GM10847 (cell line): ENCODE measurements around the gene TALDO1.
A peak's percentile ranks its signal among the peaks of the same experiment; 100 is the strongest.

Experiments
- POLR2A ChIP-seq: IDR thresholded peaks from 2 replicates; pipeline ENCODE4 v1.6.1; 2011; ENCODE audit not compliant: insufficient read length; ENCODE audit errors: extremely low read depth

The TALDO1 gene

DNA sequence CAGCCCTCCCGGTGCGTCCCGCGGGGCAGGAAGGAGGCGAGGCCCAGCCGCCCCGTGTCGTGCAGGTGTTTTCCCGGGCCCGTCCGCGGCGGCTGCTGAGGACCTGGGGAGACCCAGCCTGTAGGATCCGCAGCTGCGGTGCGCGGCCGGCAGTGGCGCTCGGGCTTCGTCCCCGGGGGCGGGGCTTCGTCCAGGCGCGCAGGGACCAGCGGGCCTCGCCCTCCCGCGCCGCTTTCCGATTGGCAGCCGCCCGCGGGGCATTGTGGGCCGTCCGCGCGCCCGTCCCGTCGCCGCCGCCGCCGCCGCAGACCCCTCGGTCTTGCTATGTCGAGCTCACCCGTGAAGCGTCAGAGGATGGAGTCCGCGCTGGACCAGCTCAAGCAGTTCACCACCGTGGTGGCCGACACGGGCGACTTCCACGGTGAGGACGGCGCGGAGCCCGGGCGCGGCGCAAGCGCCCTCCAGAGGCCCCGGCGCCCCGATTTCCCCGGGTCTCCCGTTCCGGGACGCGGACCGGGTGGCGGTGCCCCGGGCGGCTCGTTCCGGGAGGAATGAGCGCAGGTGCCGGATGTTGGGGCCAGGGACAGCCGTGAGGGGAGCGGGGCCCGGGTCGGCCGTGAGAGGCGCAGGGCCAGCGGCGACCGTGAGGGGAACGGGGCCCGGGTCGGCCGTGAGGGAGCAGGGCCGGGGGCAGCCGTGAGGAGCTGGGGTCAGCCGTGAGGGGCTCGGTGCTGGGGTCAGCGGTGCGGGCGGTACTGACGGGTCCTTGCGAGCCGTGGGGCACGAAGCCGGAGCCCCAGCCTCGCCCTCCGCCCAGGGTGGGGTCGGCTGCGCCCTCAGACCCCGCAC, at the start of gene TALDO1:
Gene TALDO1, plus strand, starts transcription at position 307 of the 849 bp plus-strand sequence. Its CDS starts 18 bp downstream, at position 325.
- TF ChIP-seq POLR2A, result peak; percentile 63

GRCh38 chr11:697811-698311, 49.4 kb upstream of the TALDO1 start:
- no peak for TF ChIP-seq POLR2A

DNA sequence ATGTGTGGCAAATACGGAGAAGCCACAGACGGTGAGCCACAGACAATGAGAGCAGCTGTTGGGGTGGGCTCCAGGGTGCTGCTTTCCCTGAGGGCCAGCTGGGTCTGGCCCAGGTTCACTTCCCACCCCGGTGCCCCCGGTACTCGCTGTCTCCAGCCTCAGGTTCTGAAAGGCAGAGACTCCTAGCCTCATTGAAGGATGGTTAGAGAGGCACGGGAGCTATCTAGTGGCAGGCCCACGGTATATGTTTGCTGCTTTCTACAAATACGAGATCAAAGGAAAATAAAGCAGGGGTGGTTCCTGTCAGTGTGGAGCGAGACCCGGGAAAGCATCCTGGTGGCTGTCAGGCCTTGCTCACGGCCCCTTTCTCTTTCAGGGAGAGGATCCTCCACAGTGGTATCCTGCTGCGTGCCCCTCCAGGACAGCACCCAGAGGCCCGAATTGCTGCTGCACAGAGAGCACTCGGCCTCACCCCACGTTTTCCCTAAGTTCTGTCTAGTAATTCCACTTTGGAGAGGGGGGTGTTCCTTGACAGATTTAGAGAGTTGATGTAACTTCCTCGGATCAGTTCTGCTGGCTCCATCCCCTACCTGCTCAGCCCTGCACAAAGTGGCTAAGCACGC, 48.7 kb upstream of the TALDO1 start:
- TF ChIP-seq POLR2A, result no peak

GRCh38 chr11:699116-699508, 48.2 kb upstream of the TALDO1 start:
- no peak for TF ChIP-seq POLR2A

- no peak for TF ChIP-seq POLR2A
Observed at GRCh38 chr11:699753-700152, 47.5 kb upstream of the TALDO1 start.

- TF ChIP-seq POLR2A, result no peak
Observed at GRCh38 chr11:701741-702461, 45.4 kb upstream of the TALDO1 start.

- no peak for TF ChIP-seq POLR2A
Observed at GRCh38 chr11:702462-703461, 44.5 kb upstream of the TALDO1 start.

DNA sequence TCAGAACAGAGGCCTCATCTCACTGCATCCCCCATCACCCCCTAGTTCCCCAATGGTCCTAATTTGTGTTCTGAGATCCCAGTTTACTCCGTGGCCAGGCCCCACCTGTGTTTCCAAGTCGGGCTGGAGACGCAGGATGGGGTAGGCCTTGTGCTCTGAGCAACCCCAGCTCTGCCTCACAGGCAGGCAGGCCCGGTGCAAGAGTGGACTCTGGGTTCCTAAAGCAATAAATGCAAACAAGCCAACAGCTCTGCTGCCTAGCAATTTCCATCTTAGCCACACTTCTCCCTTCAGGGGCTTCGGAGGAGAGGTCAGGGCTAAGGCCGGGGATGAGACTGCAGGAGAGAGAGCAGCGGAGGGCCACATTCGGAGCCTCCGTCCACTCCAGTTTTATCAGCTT, 43.8 kb upstream of the TALDO1 start:
- TF ChIP-seq POLR2A, result no peak

- TF ChIP-seq POLR2A, result no peak
Observed at GRCh38 chr11:704228-704674, 43.0 kb upstream of the TALDO1 start.

GRCh38 chr11:704781-705645, 42.3 kb upstream of the TALDO1 start:
- TF ChIP-seq POLR2A, result no peak

DNA sequence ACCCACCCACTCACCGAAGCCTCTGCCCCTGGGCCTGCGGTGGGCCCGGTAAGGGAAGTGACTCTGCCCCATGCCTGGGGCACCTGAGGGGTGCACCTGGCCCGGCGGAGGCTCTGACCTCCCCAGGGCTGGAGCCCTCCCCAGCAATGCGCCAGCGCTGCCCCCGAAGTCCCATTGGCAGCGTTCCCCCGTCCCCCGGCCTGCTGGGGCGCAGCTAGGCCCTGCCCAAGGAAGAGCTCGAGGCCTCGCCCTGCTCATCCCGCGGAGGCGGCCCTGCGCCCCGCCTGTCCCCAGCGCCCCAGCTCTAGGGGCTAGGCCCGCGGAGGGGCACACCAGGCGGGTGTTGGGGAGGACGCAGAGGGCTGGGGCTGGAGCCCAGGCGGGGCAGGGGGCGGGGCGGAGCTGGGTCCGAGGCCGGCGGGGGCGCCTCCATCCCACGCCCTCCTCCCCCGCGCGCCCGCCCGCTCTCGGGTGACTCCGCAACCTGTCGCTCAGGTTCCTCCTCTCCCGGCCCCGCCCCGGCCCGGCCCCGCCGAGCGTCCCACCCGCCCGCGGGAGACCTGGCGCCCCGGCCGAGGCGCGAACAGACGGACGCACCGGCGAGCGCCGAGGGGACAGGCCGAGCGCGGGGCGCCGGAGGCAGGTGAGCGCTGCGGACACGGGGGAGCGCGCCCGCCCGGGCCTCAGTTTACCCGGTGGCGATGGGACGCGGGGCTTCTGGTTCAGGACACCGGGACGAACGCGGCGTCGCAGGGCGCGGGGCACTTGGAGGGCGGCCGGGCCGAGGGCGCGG, 41.4 kb upstream of the TALDO1 start, which contains the start of gene EPS8L2:
Gene EPS8L2, plus strand, starts transcription at position 586 of the 793 bp plus-strand sequence. CDS start 3,177 bp downstream, outside the sequence.
- TF ChIP-seq POLR2A, result no peak

GRCh38 chr11:706439-706956, 40.8 kb upstream of the TALDO1 start:
- no peak for TF ChIP-seq POLR2A
